GM10248 (cell line): ENCODE measurements around the gene SLC25A17.
"Not testable (repeated sequence)": the region's sequence is repeated elsewhere in the genome, so short reads cannot be mapped to it uniquely, and the experiment has no call there.

ENCODE experiments used
- CTCF ChIA-PET: fragments of 300-600 bp; sonication (Branson Sonifier 250); formaldehyde crosslinking; extraction: SDS; loops from one replicate; lab custom pipeline; 2021; ENCODE audit warnings: antibody characterized with exemption; lab: Yijun Ruan, JAX
- POLR2A ChIA-PET: fragments of 350-650 bp; sonication (Branson Sonifier 250); formaldehyde crosslinking; extraction: SDS; loops from one replicate; lab custom pipeline; 2020; ENCODE audit warnings: antibody characterized with exemption; lab: Yijun Ruan, JAX
- DNase-seq: peaks from one replicate; pipeline ENCODE4 v3.0.0; 2012; ENCODE audit errors: extremely low spot score
- TF ChIP-seq, protein P1 (sequence below): IDR thresholded peaks from 2 replicates; pipeline ENCODE4 v1.5.1; 2012; ENCODE audit warnings: mild to moderate bottlenecking, low read depth; ENCODE audit errors: extremely low read depth, missing control alignments, control extremely low read depth

The SLC25A17 gene

DNA sequence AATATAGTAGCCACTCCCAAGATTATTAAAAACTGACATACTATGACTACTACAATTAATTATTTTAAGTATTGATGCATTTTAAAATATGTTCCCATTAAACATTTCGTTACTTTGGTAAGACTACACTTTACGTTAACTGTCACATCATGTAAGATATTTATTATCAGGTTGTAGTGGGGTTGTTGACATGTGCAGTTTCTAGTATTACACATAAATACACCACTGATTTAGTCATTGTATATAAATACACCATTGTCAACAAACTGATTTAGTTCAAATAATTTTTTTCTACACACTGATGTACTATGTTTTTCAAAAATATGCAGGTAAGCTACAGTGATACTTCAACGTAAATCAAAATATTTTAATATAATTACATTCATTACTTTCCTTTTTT is 25.8 kb upstream of the SLC25A17 start:
- ChIA-PET POLR2A (no interaction called here), CTCF (no interaction called here)
- TF ChIP-seq, protein P1, sequence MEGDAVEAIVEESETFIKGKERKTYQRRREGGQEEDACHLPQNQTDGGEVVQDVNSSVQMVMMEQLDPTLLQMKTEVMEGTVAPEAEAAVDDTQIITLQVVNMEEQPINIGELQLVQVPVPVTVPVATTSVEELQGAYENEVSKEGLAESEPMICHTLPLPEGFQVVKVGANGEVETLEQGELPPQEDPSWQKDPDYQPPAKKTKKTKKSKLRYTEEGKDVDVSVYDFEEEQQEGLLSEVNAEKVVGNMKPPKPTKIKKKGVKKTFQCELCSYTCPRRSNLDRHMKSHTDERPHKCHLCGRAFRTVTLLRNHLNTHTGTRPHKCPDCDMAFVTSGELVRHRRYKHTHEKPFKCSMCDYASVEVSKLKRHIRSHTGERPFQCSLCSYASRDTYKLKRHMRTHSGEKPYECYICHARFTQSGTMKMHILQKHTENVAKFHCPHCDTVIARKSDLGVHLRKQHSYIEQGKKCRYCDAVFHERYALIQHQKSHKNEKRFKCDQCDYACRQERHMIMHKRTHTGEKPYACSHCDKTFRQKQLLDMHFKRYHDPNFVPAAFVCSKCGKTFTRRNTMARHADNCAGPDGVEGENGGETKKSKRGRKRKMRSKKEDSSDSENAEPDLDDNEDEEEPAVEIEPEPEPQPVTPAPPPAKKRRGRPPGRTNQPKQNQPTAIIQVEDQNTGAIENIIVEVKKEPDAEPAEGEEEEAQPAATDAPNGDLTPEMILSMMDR = no peak
- DNase-seq = no peak

GRCh38 chr22:40838486-40838885 is 19.3 kb upstream of the SLC25A17 start:
- CTCF ChIA-PET = interaction anchor here (1.1 to 2.3 kb wide), 3 partner anchors 16 to 45 kb away, joined by 3 to 5 read pairs (median 4); partner anchors contain the start of genes ST13 and XPNPEP3
- TF ChIP-seq, protein P1 = no peak
- no peak for DNase-seq
- POLR2A ChIA-PET = interaction anchor here (0.7 kb wide), 1 partner anchor 352 kb away, joined by 3 read pairs; no protein-coding TSS in a partner anchor

DNA sequence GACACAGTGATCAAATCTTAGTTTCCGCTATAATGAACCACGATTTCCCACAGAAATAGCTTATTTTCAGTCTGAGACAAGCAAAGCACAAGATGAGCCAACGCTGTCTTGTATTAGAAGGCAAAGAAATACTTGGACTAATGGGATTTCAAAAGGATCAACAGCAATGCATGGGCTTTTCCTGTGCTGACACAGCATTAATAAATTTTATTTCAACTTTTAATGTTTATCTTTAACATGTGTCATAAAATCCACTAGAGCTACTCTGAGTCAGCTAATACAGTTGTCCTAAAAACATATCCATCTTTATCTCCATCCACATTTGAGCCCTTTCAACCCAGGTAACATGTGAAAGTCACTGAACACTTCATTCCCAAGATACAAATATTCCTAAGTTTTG is 15.5 kb upstream of the SLC25A17 start:
- POLR2A ChIA-PET = no interaction called here
- CTCF ChIA-PET = interaction anchor here (1.0 to 2.1 kb wide), 4 partner anchors 15 to 88 kb away, joined by 4 read pairs; partner anchors contain the start of gene SLC25A17
- TF ChIP-seq, protein P1 = no peak
- DNase-seq = no peak

DNA sequence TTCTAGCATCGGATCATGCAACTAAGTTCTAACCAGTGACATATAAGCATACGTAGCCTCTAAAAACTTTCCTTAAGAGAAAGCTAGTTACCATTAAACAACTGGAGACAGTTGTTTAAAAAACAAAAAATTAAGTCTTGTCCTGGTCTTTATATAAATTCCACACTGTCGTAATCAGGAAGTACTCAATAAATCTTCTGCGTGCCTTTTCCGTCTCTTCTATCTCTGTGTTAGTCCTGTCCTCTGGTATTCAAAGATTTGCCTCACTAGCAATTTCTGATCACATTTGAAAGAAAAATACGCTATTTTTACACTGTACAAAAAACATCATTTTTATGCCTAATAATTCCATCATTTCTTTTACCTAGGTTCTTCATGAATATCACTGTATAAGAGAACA is 10.0 kb upstream of the SLC25A17 start:
- TF ChIP-seq, protein P1 = no peak
- no peak for DNase-seq
- CTCF ChIA-PET = interaction anchor here (0.9 to 1.0 kb wide), 2 partner anchors 10 to 71 kb away, joined by 3 read pairs; partner anchors contain the start of gene SLC25A17
- POLR2A ChIA-PET = no interaction called here

DNA sequence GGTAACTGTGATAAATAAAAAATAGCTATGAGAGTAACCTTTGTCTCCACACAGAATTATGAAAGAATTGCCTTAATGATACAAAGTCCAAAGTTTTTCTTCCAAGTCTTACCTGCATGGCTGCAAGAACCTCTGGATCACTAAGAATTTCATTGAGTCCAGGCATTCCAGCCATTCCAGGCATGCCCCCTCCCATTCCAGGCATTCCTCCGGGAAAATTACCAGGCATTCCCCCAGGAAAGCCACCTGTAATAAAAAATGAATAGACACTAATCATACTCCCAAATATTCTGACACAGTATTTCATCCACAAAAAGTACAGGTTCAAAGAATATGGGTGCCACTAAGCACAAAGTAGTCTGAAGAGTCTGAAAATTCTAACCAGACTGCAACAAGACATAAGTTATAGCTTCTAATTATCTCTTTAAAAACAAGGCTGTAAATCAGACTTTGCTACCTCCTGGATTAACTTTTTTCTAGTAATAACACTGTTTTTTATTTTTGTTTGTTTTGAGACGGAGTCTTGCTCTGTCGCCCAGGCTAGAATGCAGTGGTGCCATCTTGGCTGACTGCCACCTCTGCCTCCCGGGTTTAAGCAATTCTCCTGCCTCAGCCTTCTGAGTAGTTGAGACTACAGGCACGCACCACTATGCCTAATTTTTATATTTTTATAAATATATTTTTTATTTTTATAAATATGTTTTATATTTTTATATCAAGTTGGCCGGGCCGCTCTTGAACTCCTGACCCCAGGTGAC is 8.0 kb upstream of the SLC25A17 start:
- TF ChIP-seq, protein P1 = no peak
- CTCF ChIA-PET = no interaction called here
- DNase-seq = no peak
- POLR2A ChIA-PET = no interaction called here

DNA sequence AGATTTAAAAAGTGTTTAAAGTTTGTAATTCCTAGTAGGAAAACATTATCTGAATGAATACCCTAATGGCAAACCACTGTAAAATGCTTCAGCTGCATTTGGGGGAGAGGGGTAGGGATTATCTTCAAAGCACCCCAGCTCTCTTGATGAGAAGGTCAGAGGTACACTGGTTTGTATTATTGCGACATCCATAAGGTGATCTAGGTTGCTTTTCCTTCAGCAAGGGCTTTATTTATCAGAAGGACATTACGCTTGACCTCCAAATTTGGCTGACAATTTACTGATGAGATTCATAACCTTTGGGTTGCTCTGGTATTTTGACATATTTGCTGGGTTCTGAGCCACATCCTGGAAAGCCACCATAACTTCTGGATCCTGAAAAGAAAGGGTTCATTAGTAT is 7.1 kb upstream of the SLC25A17 start:
- POLR2A ChIA-PET, DNase-seq, CTCF ChIA-PET: not testable (repeated sequence)

- ChIA-PET CTCF (no interaction called here), POLR2A (no interaction called here)
- TF ChIP-seq, protein P1 = no peak
- DNase-seq = no peak
These were observed 4.3 kb upstream of the SLC25A17 start for GRCh38 chr22:40823426-40823825.
